ENCODE data around the gene KCNJ14.

Gene KCNJ14

GRCh38 chr19:48475369-48476068, 20.1 kb downstream of the KCNJ14 start:
- Histone ChIP-seq H2AFZ (ENCODE audit: low read depth, low read length, severe bottlenecking) (no peak overlapping the region), H3K9ac (ENCODE audit: low read length) (no peak overlapping the region), H3F3A (ENCODE audit: insufficient read depth) (no peaks in the 10 kb centered on the region), H3K27ac (ENCODE audit: low read depth, low read length) (no peak overlapping the region), H3K4me3 (ENCODE audit: insufficient read depth, low read length, poor library complexity, severe bottlenecking) (no peak overlapping the region), H3K9me2 (replicated peaks; ENCODE audit: insufficient read depth, low read length) (no peaks in the 10 kb centered on the region), H3K27me3 (ENCODE audit: low read length) (no peaks in the 10 kb centered on the region), H3K79me2 (ENCODE audit: insufficient read depth, low read length) (no peaks in the 10 kb centered on the region), H4K20me1 (ENCODE audit: low read depth, low read length) (no peaks in the 10 kb centered on the region), H3K36me3 (ENCODE audit: low read length) (no peaks in the 10 kb centered on the region), H3K9me3 (ENCODE audit: insufficient read depth, low read length) (no peaks in the 10 kb centered on the region), H3K4me2 (ENCODE audit: low read depth, low read length, poor library complexity, severe bottlenecking) (no peak overlapping the region)
- no peak for TF ChIP-seq EZH2phosphoT487 (conservative IDR thresholded peaks at IDR 0.05; ENCODE audit: low read length)
- no peak for TF ChIP-seq CTCF (IDR thresholded peaks at IDR 0.05; ENCODE audit: insufficient read depth, low read length, poor library complexity, severe bottlenecking)

GRCh38 chr19:48476176-48476575, 20.8 kb downstream of the KCNJ14 start:
- Histone ChIP-seq H3K36me3 (ENCODE audit: low read length) (no peaks in the 10 kb centered on the region), H3K79me2 (ENCODE audit: insufficient read depth, low read length) (no peaks in the 10 kb centered on the region), H3K27me3 (ENCODE audit: low read length) (no peaks in the 10 kb centered on the region), H3K9ac (ENCODE audit: low read length) (no peak overlapping the region), H2AFZ (ENCODE audit: low read depth, low read length, severe bottlenecking) (no peak overlapping the region), H3K4me2 (ENCODE audit: low read depth, low read length, poor library complexity, severe bottlenecking) (no peak overlapping the region), H3K27ac (ENCODE audit: low read depth, low read length) (no peak overlapping the region), H3K9me3 (ENCODE audit: insufficient read depth, low read length) (no peaks in the 10 kb centered on the region), H4K20me1 (ENCODE audit: low read depth, low read length) (no peaks in the 10 kb centered on the region), H3K4me3 (ENCODE audit: insufficient read depth, low read length, poor library complexity, severe bottlenecking) (no peak overlapping the region), H3F3A (ENCODE audit: insufficient read depth) (no peaks in the 10 kb centered on the region), H3K9me2 (replicated peaks; ENCODE audit: insufficient read depth, low read length) (no peaks in the 10 kb centered on the region)
- no peak for TF ChIP-seq CTCF (IDR thresholded peaks at IDR 0.05; ENCODE audit: insufficient read depth, low read length, poor library complexity, severe bottlenecking)
- no peak for TF ChIP-seq EZH2phosphoT487 (conservative IDR thresholded peaks at IDR 0.05; ENCODE audit: low read length)

GRCh38 chr19:48477067-48477685, 21.8 kb downstream of the KCNJ14 start:
- no peak overlapping the region for H3K27ac ChIP-seq (ENCODE audit: low read depth, low read length)
- H3F3A ChIP-seq (ENCODE audit: insufficient read depth): 0 out of 2 replicates have a peak, but pooled peaks cover 5% of the 10 kb centered on the region
- no peak overlapping the region for H2AFZ ChIP-seq (ENCODE audit: low read depth, low read length, severe bottlenecking)
- no peaks in the 10 kb centered on the region for H3K9me2 ChIP-seq (replicated peaks; ENCODE audit: insufficient read depth, low read length)
- no peaks in the 10 kb centered on the region for H3K79me2 ChIP-seq (ENCODE audit: insufficient read depth, low read length)
- no peak overlapping the region for H3K4me2 ChIP-seq (ENCODE audit: low read depth, low read length, poor library complexity, severe bottlenecking)
- no peaks in the 10 kb centered on the region for H3K27me3 ChIP-seq (ENCODE audit: low read length)
- no peaks in the 10 kb centered on the region for H3K9me3 ChIP-seq (ENCODE audit: insufficient read depth, low read length)
- no peak overlapping the region for H3K9ac ChIP-seq (ENCODE audit: low read length)
- TF ChIP-seq EZH2phosphoT487 (conservative IDR thresholded peaks at IDR 0.05; ENCODE audit: low read length) (no peak), CTCF (IDR thresholded peaks at IDR 0.05; ENCODE audit: insufficient read depth, low read length, poor library complexity, severe bottlenecking) (no peak)
- H3K36me3 ChIP-seq (ENCODE audit: low read length): no peaks in the 10 kb centered on the region
- no peaks in the 10 kb centered on the region for H4K20me1 ChIP-seq (ENCODE audit: low read depth, low read length)
- no peak overlapping the region for H3K4me3 ChIP-seq (ENCODE audit: insufficient read depth, low read length, poor library complexity, severe bottlenecking)

All from SU-DHL-6 (cell line).